ENCODE results near the gene WHRN.

The WHRN gene

GRCh38 chr9:114511978-114512874, 7.0 kb upstream of the WHRN start:
- TF ChIP-seq POLR2AphosphoS5 (IDR thresholded peaks at IDR 0.05; ENCODE audit: borderline replicate concordance, low read depth, low read length) (no peak), EZH2 (IDR thresholded peaks at IDR 0.05) (no peak), FOXP2 (optimal IDR thresholded peaks at IDR 0.05; ENCODE audit: control extremely low read depth, extremely low read length, insufficient read depth) (no peak)
- Histone ChIP-seq H3K9me3 (ENCODE audit: low read depth, low read length) (no peaks in the 10 kb centered on the region), H3K27ac (no peak overlapping the region), H3K9ac (ENCODE audit: insufficient read length) (no peak overlapping the region), H3K36me3 (ENCODE audit: insufficient read depth, low read length) (no peaks in the 10 kb centered on the region), H3K4me3 (no peak overlapping the region)
- no peak for DNase-seq (ENCODE audit: low read depth, low spot score)

- Histone ChIP-seq H3K27ac (no peak overlapping the region), H3K4me3 (no peak overlapping the region), H3K36me3 (ENCODE audit: insufficient read depth, low read length) (no peaks in the 10 kb centered on the region), H3K9me3 (ENCODE audit: low read depth, low read length) (no peaks in the 10 kb centered on the region), H3K9ac (ENCODE audit: insufficient read length) (no peak overlapping the region)
- DNase-seq (ENCODE audit: low read depth, low spot score): no peak
- TF ChIP-seq EZH2 (IDR thresholded peaks at IDR 0.05) (no peak), POLR2AphosphoS5 (IDR thresholded peaks at IDR 0.05; ENCODE audit: borderline replicate concordance, low read depth, low read length) (no peak), FOXP2 (optimal IDR thresholded peaks at IDR 0.05; ENCODE audit: control extremely low read depth, extremely low read length, insufficient read depth) (no peak)
These were observed 2.5 kb upstream of the WHRN start for GRCh38 chr9:114507726-114508125.

GRCh38 chr9:114506082-114506390, 763 bp upstream of the WHRN start:
- no peaks in the 10 kb centered on the region for H3K36me3 ChIP-seq (ENCODE audit: insufficient read depth, low read length)
- H3K9me3 ChIP-seq (ENCODE audit: low read depth, low read length): no peaks in the 10 kb centered on the region
- H3K4me3 ChIP-seq: peak overlapping the region; percentile 93
- no peak for TF ChIP-seq POLR2AphosphoS5 (IDR thresholded peaks at IDR 0.05; ENCODE audit: borderline replicate concordance, low read depth, low read length)
- TF ChIP-seq EZH2 (IDR thresholded peaks at IDR 0.05): no peak
- H3K9ac ChIP-seq (ENCODE audit: insufficient read length): peak overlapping the region; percentile 60
- DNase-seq (ENCODE audit: low read depth, low spot score): no peak
- no peak overlapping the region for H3K27ac ChIP-seq

GRCh38 chr9:114504341-114505186, 709 bp downstream of the WHRN start:
- Histone ChIP-seq H3K4me3 (peak overlapping the region; percentile 93), H3K36me3 (ENCODE audit: insufficient read depth, low read length) (no peaks in the 10 kb centered on the region), H3K9ac (ENCODE audit: insufficient read length) (peak overlapping the region; percentile 51), H3K9me3 (ENCODE audit: low read depth, low read length) (no peaks in the 10 kb centered on the region), H3K27ac (no peak overlapping the region)
- no peak for DNase-seq (ENCODE audit: low read depth, low spot score)
- TF ChIP-seq POLR2AphosphoS5 (IDR thresholded peaks at IDR 0.05; ENCODE audit: borderline replicate concordance, low read depth, low read length): no peak
- TF ChIP-seq EZH2 (IDR thresholded peaks at IDR 0.05): no peak
- TF ChIP-seq FOXP2 (optimal IDR thresholded peaks at IDR 0.05; ENCODE audit: control extremely low read depth, extremely low read length, insufficient read depth): no peak

GRCh38 chr9:114503522-114504340, 1.5 kb downstream of the WHRN start:
- H3K9ac ChIP-seq (ENCODE audit: insufficient read length): peak overlapping the region; percentile 51
- peak overlapping the region; percentile 93 for H3K4me3 ChIP-seq
- H3K27ac ChIP-seq: peak overlapping the region; percentile 65

GRCh38 chr9:114503009-114503408, 2.3 kb downstream of the WHRN start:
- no peak for TF ChIP-seq FOXP2 (optimal IDR thresholded peaks at IDR 0.05; ENCODE audit: control extremely low read depth, extremely low read length, insufficient read depth)
- TF ChIP-seq POLR2AphosphoS5 (IDR thresholded peaks at IDR 0.05; ENCODE audit: borderline replicate concordance, low read depth, low read length): no peak
- TF ChIP-seq EZH2 (IDR thresholded peaks at IDR 0.05): no peak
- H3K27ac ChIP-seq: peak overlapping the region; percentile 96
- H3K4me3 ChIP-seq: peak overlapping the region; percentile 93
- no peak for DNase-seq (ENCODE audit: low read depth, low spot score)
- H3K36me3 ChIP-seq (ENCODE audit: insufficient read depth, low read length): no peaks in the 10 kb centered on the region
- H3K9ac ChIP-seq (ENCODE audit: insufficient read length): peak overlapping the region; percentile 51
- H3K9me3 ChIP-seq (ENCODE audit: low read depth, low read length): no peaks in the 10 kb centered on the region

More at GRCh38 chr9:114503522-114504340, 1.5 kb downstream of the WHRN start:
- TF ChIP-seq FOXP2 (optimal IDR thresholded peaks at IDR 0.05; ENCODE audit: control extremely low read depth, extremely low read length, insufficient read depth) (no peak), EZH2 (IDR thresholded peaks at IDR 0.05) (no peak), POLR2AphosphoS5 (IDR thresholded peaks at IDR 0.05; ENCODE audit: borderline replicate concordance, low read depth, low read length) (no peak)
- DNase-seq (ENCODE audit: low read depth, low spot score): no peak
- Histone ChIP-seq H3K9me3 (ENCODE audit: low read depth, low read length) (no peaks in the 10 kb centered on the region), H3K36me3 (ENCODE audit: insufficient read depth, low read length) (no peaks in the 10 kb centered on the region)

GRCh38 chr9:114501796-114502682, 3.2 kb downstream of the WHRN start:
- H3K27ac ChIP-seq: peak overlapping the region; percentile 96
- H3K9ac ChIP-seq (ENCODE audit: insufficient read length): peak overlapping the region; percentile 89
- TF ChIP-seq FOXP2 (optimal IDR thresholded peaks at IDR 0.05; ENCODE audit: control extremely low read depth, extremely low read length, insufficient read depth): no peak
- TF ChIP-seq POLR2AphosphoS5 (IDR thresholded peaks at IDR 0.05; ENCODE audit: borderline replicate concordance, low read depth, low read length): peak; percentile 43; the same call in 1 of the 2 replicates
- no peak for TF ChIP-seq EZH2 (IDR thresholded peaks at IDR 0.05)
- H3K36me3 ChIP-seq (ENCODE audit: insufficient read depth, low read length): no peaks in the 10 kb centered on the region
- no peaks in the 10 kb centered on the region for H3K9me3 ChIP-seq (ENCODE audit: low read depth, low read length)
- DNase-seq (ENCODE audit: low read depth, low spot score): no peak
- H3K4me3 ChIP-seq: peak overlapping the region; percentile 93

Measured in SK-N-MC (cell line).